ENCODE measurements around the gene OR2C3.
"Not testable (repeated sequence)": the region's sequence is repeated elsewhere in the genome, so short reads cannot be mapped to it uniquely, and the experiment has no call there.

OR2C3 gene

DNA sequence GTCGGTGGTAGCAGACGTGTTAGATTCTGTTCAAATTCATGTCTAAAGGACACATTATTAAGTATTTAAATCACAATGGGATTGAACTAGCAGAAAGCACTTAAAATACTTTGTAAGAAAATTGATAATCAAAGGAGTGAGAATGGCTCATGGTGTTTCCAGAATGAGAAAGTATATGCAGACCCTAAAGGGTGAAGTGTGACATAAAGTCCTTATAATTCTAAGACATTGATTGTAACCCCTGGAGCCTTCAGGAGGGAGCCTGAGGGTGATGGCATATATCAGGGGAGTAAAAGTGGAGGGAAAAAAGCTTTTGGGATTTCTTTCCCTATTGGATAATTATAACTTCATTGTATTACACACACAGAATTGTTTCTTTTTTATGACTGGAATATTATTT lies at the start of gene OR2C3:
Gene OR2C3, minus strand, starts transcription at position 101 of the 400 bp plus-strand sequence. CDS start 3,929 bp downstream, outside the sequence.
- DNase-seq: no peak

DNA sequence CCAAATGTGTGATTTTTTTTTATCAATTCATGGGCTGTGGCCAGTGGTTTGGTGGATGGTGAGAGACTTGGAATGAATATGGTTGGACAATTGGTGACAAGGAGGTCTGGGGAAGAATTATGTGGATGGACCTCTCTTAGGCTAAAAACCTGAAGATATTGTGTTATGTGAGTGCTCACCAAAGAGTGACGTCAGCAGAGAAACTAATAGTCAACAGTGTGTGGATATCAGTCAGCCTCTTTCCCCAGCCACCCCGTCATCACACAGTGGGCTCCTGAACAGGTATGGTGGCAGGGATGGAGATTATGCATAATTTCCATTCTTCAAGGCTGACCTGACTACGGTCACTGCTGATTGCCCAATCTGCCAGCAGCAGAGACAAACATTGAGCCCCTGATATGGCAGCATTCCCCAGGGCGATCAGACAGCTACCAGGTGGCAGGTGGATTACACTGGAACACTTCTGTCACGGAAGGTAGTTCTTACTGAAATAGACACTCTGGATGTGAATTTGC lies 42.8 kb upstream of the OR2C3 start:
- no peak for DNase-seq

DNA sequence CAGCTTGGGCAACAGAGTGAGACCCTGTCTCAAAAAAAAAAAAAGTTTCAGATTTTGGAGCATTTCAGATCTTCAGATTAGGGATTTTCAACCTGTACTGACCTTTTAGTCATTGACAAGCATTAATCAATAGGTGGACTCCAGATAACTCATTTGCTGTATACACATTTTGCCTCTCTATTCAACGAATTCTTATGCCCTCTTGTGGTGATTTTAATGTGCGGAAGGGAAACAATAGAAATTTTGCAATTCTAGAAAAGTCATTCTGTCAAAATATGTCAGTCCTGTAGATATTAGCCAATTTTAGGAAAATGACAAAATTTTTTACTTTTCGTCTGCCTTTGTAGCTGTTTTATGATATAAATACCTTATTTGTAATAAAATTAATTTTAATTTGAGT lies 40.3 kb upstream of the OR2C3 start:
- DNase-seq: peak; percentile 16

DNA sequence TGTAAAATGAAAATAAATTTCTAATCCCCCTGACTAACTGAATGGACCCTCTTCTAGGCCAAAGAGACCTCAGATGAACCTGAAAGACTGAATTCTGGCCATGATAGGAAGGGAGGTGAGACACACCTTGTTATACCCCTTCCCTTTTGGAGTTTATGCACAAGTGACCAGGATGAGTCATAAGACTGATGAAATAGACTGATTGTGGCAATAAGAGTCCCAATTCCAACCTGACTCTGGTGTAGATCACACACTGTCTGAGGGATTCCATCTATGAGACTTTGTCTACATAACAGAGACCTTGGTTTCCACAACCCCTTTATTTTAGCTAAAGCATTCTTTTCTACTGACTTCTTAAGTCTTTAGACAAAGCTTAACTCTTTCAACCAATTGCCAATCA lies 38.4 kb upstream of the OR2C3 start:
- DNase-seq: no peak

DNA sequence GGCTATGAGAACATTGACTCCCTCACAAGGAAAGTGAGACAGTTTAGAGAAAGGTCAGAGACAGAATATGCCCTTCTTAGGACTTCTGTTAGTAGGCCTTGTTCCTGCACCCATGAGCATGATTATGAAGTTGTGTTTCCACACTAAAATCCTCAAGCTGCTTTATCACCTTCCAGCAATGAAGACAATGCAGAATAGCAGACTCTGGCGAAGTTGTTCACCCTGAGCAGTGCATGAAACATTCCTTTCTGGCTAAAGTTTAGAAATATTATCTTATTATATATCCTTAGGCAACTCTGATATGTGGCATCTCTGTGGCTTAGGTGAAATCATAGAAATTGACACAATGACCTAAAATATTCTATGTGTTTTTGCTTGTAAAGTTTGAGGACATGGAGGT lies 38.0 kb upstream of the OR2C3 start:
- DNase-seq: no peak

DNA sequence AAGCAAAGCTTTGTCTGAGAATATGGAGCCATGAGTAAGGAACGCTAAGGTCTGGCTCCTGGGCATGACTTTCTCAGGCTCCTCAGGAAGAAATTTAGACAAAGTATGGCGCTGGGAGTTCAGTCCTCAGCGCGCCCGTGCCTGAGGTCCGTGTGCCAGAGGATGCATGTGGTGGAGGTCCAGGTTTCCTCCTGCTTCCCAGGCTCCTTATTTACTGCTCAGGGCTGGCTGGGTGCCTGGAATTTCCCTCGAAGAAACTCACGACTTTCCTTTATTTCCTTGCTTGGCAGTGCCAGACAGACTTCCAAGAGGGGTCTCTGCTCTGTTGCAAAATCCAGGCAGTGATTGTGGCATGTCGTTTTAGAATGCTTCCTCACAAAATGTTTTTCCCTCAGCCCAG lies 26.0 kb upstream of the OR2C3 start:
- DNase-seq: no peak

DNA sequence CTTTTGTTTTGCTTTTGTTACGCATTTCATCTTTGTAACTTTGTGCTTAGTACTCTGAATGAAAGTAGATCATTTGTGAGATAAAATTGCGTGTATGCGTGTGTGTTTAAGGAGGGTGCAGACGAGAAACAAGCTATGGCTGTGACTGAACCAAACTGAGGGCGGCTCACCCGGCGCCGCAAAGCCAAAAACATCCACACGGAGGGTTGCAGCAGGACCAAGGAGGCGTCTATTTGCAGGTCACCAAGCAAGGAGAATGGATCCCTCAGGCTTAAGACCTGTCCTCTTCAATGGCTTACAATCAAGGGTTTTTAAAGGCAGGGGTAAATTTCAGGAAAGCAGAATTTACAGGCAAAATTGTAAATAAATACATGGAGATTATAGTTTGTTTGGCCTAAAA lies 25.5 kb upstream of the OR2C3 start:
- DNase-seq: no peak

DNA sequence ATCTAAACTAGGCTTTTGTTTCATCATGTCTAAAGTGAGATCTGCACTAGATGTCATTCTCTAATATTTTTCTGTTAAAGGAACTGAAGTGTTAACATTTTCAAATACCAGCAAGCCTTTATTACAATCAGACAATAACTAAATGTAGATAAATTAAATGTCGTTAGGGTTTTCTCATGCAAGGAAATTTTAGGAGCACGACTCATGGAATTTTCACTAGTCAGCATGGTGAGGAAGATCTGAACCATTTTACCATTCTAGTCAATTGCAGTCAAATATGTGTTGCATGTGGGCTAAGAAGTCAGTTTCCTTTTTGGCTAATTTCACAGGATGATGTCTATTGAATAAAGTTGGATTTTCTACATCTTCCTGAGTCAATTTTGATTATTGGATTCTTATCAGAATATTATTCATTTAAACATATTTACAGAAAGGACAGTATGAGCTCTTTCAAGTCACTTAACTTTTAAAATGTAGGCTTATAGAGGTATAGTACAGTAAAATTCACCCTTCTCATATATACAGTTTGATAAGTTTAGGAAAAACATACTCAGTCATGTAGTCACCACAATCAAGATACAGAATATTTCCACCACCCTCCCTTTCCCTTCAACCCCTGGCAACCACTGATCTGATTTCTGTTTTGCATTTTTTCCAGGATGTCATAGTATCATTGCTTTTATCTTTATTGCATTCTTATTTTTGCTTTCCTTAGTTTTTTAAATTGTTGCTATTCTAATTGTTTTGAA lies 21.9 kb upstream of the OR2C3 start:
- DNase-seq: no peak

DNA sequence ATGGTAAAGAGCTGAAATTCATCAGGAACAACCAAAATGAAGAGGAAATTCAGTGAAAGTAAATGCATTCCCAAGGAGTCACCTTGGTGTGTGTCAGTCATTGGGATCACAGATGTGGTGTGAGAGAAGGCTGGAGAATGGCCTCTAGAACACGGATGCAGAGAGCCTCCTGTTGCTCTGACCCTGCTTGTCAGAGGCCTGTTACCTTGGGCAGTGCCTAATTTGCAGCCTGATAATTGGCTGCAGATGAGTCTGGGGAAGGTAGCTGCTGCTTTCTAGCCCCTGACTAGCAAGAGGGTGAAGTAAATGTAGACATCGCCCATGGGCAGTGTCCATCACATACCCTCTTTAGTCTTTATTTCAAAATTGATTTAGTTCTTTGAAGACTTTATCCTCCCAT lies 16.0 kb upstream of the OR2C3 start:
- no peak for DNase-seq

DNA sequence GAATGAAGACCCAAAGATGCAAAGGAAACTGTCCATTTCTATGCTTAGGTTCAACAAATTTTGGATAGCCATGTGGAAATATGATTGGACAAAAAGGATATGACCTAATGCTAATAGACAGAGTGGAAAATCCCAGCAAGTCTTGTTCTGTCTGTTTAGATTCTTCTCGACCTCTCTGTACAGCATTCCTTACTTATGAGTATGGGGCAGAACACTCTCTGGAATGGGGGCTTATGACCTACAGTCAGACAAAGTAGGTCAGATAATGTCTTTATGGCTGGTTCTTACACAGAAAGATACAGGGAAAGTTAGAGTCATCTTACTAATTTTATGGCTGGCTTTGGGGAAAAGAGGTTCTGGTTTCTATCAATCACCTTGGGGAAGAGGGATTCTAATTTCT lies 15.5 kb upstream of the OR2C3 start:
- no peak for DNase-seq

DNA sequence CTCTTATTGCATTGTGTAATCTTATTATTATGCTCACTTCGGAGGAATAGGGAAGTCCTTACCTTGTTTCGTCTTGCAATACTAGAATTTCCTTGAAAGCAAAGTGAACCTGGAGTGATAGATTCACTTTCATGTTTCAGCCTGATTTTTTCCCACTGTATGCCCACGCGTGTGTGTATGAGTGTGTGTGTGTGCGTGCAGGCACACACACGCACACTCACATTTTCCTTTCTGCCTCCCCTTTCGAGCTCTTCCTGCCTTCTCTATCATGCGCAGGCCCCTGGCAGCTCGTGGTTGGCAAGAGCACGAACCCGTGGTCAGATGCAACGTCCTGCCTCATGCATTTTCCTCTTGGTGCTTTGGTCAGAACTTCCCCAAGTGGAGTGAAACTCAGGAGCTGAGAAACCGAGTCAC lies 12.5 kb upstream of the OR2C3 start, which contains the start of gene GCSAML:
Gene GCSAML, plus strand, starts transcription at position 366 of the 414 bp plus-strand sequence. CDS start 58 bp downstream, outside the sequence.
- DNase-seq: no peak

DNA sequence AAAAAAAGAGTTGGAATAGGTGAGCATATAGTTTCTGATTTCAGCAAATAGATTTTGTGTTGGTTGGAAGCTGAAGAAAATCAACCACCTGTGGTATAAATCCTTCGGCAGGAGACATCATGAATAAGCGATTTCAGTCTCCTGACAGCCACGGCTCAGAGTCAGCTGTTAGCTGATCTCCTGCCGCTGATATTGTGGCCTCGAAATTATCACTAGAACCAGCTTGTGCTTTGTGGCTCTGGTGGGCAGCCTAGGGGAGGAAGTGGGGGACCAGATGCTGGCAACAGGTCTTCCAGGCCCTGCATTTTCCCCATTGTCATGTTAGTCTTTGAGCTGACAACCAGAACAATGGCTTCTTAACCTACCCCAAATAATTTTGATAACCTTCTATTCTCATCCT lies 11.9 kb upstream of the OR2C3 start:
- peak; percentile 1 for DNase-seq

DNA sequence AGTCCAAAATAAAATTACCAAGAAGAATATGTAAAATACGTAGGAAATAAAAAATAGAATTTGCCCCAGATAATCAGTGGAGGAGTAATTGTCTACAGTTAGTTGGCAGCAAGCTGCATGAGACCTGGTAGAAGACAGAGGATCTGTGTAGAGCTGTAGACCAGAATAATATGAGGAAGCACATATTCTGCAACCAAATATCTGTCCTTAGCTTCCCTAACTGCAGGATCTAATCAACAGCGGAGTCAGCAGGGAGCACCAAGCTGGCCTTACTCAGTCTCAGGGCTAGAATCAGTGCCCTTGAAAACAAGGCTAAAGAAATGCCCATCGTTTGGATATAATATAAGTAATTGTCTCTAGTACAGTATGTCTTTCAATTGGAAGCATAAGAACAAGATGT lies 6.6 kb upstream of the OR2C3 start:
- DNase-seq: no peak

DNA sequence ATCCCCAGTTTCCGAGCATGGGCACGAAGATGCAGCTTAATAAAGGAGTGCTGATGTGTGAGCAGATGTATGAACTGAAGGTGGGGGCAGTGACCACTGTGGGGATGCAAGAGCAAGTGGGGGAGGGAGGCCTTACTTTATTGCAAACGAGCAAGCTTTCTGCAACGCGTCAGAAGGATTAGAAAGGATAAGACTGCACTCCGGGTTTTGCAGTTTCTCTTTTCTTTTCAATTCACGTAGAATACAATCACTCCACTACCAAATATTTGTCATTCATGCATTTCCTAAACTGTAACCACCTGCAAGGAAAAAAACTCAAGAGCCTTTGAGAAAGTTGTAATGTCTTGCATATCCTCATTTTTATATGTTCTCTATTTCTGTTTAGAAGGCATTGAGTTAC lies 4.3 kb upstream of the OR2C3 start:
- DNase-seq: no peak

DNA sequence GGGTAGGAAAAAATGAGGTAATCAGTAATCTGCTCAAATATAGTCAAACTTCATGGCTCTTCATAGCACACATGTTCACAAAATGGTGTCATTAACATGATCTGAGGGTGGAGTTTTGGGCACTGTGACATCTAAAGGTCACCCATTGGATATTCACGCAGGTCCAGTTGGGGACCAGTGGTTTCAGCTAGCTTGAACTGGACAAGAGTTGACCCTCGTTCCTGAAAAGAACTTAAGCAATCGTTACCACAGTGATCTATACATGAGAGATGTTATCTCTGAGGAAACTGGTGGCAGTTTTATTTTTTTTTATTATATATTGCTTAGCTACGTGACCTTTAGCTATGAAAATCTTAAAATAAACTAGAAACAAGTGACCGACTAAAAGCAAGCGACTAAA lies 3.0 kb upstream of the OR2C3 start:
- no peak for DNase-seq

DNA sequence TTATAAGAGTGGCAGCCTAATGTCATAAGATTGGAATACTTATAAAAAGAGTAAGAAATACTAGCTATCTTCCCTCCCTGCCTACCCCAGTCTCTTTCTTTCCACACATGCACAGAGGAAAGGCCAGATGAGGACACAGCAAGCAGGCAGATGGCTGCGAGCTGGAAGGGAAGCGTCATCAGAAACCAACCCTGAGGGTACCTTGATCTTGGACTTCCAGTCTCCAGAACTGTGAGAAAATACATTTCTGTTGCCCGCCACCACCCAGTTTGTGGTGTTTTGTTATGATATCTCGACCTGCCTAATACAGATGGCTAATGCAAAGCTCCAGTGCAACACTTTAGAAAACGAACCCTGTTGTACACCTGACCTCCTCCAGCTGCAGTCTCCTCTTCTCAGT lies 2.3 kb upstream of the OR2C3 start:
- DNase-seq: no peak

DNA sequence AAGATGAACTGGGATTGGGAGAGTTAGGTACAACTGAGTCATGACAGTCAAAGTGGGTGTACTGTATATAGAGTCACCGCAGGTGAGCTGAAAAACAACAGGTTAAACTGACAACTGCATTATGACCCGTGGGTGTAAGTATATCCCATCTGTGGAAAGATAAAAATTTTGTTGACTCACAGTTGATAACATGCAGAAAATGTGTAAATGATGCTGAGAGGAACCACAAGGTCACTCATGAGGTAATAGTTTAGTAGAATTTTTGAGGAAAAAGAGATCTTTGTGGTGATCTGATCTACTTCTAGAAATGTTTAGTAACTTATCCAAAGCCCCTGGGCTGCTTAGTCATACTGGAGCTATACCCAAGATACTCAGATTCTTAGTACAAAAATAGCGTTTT lies 838 bp downstream of the OR2C3 start:
- no peak for DNase-seq

DNA sequence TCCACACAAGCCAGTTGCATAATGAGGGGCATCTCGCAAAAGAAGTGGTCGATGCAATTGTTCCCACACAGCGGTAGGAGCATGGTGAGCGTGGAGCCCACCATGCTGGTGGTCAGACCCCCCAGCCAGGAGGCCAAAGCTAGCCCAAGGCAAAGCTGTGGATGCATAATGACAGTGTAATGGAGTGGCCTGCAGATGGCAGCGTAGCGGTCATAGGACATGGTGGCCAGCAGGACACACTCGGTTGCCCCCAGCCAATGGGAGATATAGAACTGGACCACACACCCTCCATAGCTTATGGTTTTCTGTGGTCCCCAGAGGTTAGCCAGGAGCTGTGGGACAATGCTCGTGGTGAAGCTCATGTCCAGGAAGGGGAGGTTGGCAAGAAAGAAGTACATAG lies 4.3 kb downstream of the OR2C3 start:
- DNase-seq: no peak

DNA sequence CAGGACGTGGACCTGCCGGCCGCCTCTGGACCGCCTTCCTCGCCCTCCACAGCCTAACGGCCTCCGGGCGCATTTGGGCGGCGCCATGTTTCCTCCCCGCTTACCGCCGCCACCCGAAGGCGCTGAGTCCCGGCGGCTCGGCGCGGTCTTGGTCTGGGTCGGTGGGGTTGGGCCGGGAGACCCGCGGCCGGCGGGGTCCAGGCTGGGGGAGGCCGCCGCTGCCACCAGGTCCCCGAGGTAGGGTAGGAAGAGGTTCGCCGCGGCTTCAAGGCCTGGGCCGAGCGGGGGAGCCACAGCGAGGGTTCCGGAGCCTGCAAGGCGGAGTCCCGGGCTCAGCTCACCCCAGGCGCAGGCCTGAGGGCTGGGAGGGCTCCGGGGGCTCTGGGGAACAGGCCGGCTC lies 5.5 kb downstream of the OR2C3 start:
- no peak for DNase-seq

DNA sequence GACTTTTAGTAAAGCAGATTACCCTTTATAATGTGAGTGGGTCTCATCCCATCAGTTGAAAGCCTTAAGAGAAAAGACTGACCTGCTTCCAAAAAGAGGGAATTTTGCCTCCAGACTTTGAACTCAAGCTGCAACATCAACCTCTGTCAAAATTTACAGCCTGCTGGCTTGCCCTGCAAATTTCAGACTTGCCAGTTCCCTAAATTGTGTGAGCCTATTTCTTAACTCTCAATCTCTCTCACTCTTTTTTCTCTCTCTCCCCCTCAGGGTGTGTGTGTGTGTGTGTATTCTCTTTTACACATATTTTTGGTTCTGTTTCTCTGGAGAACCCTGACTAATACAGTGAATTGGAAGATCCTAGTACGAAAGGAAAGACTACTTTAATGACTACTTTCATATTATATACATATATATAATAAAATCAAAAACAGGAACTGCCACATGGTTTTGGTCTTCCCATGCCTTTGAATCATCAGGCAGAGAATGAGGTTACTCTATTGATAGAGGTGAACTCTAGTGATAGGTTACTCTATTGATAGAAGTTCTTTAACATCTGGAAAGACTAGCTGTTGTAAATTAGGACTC lies 6.4 kb downstream of the OR2C3 start:
- DNase-seq: no peak

DNA sequence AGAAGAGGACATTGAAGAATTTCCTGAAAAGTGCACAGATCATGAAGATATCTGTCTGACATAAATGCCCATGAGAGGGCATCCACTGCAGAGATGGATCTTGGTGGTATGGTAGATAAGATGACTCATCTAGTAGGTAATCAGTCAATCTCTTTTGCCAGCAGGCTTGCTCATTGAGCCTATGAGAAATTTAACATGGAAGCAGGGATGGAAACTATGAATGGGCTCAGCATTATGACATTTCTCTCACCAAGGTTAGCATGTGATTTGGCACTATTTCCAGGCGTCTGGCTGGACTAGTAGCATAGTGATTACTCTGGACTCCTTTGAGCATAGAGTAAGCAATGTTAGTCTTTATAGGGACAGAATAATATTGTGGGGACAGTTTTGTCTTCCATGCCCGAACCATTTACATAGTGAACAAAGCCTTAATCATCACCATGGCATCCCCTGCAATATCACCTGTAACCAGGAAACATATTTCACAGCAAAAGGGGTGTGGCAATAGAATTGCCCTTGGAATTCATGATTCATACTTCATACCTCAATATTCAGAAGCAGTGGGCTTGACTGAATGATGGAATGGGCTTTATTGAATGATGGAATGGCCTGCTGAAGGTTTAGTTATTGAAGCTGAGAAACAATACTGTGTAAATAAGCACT lies 7.3 kb downstream of the OR2C3 start:
- DNase-seq: no peak

DNA sequence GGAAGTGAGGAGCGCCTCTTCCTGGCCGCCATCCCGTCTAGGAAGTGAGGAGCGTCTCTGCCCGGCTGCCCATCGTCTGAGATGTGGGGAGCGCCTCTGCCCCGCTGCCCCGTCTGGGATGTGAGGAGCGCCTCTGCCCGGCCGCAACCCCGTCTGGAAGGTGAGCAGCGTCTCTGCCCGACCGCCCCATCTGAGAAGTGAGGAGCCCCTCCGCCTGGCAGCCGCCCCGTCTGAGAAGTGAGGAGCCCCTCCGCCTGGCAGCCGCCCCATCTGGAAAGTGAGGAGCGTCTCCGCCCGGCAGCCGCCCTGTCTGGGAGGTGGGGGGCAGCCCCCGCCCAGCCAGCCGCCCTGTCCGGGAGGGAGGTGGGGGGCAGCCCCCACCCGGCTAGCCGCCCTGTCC lies 14.4 kb downstream of the OR2C3 start:
- DNase-seq: not testable (repeated sequence)

DNA sequence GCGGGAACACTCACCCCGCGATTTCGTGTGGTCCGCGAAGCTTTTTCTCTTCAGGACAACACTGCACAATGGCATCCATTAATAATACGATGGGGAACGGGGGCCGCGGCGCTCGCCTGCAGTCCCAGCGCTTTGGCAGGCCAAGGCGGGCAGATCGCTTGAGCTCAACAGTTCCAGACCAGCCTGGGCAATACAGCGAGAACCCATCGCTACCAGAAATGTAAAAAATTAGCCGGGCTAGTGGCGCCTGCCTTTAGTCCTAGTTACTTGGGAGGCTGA lies 17.7 kb downstream of the OR2C3 start:
- DNase-seq: no peak

Measured in CD4-positive, alpha-beta T cell treated with Interleukin-17A for 1 hour (primary cell).